Body of pancreas (tissue), 4 donors: ENCODE data around the gene IDI1. TPM values are rescaled to one million over a fixed set of nuclear protein-coding genes. Genes with fewer than 3 reads are reported as not detected.
"Not testable (repeated sequence)": the region's sequence is repeated elsewhere in the genome, so short reads cannot be mapped to it uniquely, and the experiment has no call there.

Experiments
- ATAC-seq: fragments of 150-250 bp; one replicate; pipeline ENCODE4 v1.9.1; 2016
- DNase-seq, 4 donors: peaks; one replicate each; pipeline ENCODE4 v3.0.0-alpha.2; 2019
- H3K27ac ChIP-seq, 4 donors: fragments of 200-600 bp; sonication (generic); 1 replicate in 3 of 4; 2 replicates in 1 of 4; pipeline versions ENCODE4 v1.5.1 to v1.6.1; 2016 to 2019; ENCODE audit warnings: mild to moderate bottlenecking in 1 of 4, mixed read lengths in 1 of 4, moderate library complexity in 1 of 4
- H3K27me3 ChIP-seq, 2 donors: fragments of 200-600 bp; sonication (generic); one replicate each; pipeline ENCODE4 v1.6.0; 2016; ENCODE audit warnings: mild to moderate bottlenecking in 1 of 2
- H3K36me3 ChIP-seq, 2 donors: fragments of 200-600 bp; sonication (generic); replicated peaks in 1 of 2; 2 replicates each; pipeline ENCODE4 v1.5.1; 2016; ENCODE audit warnings: low read depth in 2 of 2; ENCODE audit not compliant: insufficient read depth in 1 of 2
- H3K4me1 ChIP-seq: fragments of 200-600 bp; sonication (generic); one replicate; pipeline ENCODE4 v1.6.0; 2016
- H3K4me3 ChIP-seq, 2 donors: fragments of 200-600 bp; sonication (generic); 1 replicate in 1 of 2; 2 replicates in 1 of 2; pipeline ENCODE4 v1.5.1; 2016 to 2019
- H3K9me3 ChIP-seq, 3 donors: fragments of 200-600 bp; sonication (generic); 1 replicate in 2 of 3; 2 replicates in 1 of 3; pipeline ENCODE4 v1.5.1; 2016
- CTCF ChIP-seq, 7 experiments: fragments of 450-650 bp in 4 of 7; fragments of 200-600 bp in 3 of 7; sonication (generic) in 3 of 7; IDR thresholded peaks; one replicate each; pipeline ENCODE4 v1.5.1; 2016 to 2019; ENCODE audit warnings: antibody characterized with exemption in 7 of 7
- POLR2A ChIP-seq, 3 donors: fragments of 450-650 bp; IDR thresholded peaks; one replicate each; pipeline ENCODE4 v1.6.1; 2016; ENCODE audit warnings: antibody characterized with exemption in 3 of 3, mild to moderate bottlenecking in 2 of 3
- WGBS, 2 donors: methylation state at CpG; one replicate each; pipeline ENCODE4 v1.1.5; 2017; 5-methylcytosine and 5-hydroxymethylcytosine counted together
- intact Hi-C: fragments of 100-400 bp; cut with DNase I; formaldehyde crosslinking; loops from one replicate; pipeline ENCODE4 v1.15.1; 2023
- total RNA-seq, 2 donors: library from RNA; depleted of rRNA; stranded (reverse); fragments of >200 nt; gene quantifications; one replicate each; pipeline ENCODE4 v1.1.0, GENCODE V29; 2016

IDI1 gene
- total RNA-seq, 2 donors from 2014 or later, result 15.6 to 20.4 TPM

DNA sequence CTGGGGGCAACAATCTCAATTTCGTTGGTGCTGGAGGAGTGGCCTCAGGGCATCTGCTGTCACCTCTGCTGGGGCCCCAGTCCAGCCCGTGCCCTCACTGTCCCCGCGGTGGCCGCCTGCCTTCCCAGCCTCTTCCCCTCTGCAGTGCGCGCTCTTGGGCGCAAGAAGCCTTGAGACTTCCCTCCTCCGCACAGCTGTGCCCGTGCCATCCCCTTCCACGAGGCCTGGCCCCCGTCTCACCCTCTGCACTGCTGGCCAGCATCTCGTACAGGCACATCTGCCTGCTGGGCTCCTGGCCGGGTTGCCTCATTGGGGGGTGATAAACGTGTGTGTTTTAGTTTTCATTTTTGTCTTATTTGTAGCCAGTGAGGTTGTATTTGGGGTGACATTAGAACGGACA is 37.2 kb downstream of the IDI1 start:
- no peak for TF ChIP-seq CTCF (IDR thresholded peaks at IDR 0.05)
- TF ChIP-seq POLR2A (IDR thresholded peaks at IDR 0.05), result no peak
- peaks cover 13 to 58% of the 10 kb centered on the region in 2 donors for H3K36me3 ChIP-seq
- DNase-seq (no peak), ATAC-seq (no peak)
- 87 to 94% methylated on average over 14 to 16 of the region's 16 CpGs for WGBS, 2 donors
- no peak overlapping the region for H3K4me3 ChIP-seq
- H3K9me3 ChIP-seq, result no peaks in the 10 kb centered on the region
- H3K27ac ChIP-seq, result no peak overlapping the region
- H3K27me3 ChIP-seq, result no peaks in the 10 kb centered on the region
- H3K4me1 ChIP-seq, result no peaks in the 10 kb centered on the region
- intact Hi-C loops, result no loop called here

DNA sequence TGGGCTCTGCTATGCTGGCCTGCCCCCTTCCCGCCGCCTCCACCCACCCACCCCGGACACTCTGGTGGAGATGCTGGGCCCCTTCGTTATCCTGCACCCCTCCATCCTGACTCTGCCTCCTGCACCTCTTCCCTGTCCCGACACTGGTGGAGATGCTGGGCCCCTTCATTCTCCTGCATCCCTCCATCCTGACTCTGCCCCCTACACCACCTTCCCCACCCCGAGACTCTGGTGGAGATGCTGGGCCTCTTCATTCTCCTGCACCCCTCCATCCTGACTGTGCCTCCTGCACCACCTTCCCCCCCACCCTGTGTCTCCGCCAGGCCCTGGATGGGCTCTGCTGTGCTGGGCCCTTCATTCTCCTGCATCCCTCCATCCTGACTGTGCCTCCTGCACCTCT is 38.2 kb downstream of the IDI1 start:
- no peaks in the 10 kb centered on the region for H3K9me3 ChIP-seq
- DNase-seq, result no peak
- no peak for ATAC-seq
- no peak overlapping the region for H3K4me3 ChIP-seq
- H3K27ac ChIP-seq, result no peak overlapping the region
- intact Hi-C loops, result no loop called here
- H3K36me3 ChIP-seq, result peaks cover 13 to 58% of the 10 kb centered on the region in 2 donors
- WGBS, 2 donors, result 94 to 98% methylated on average over 7 of the region's 7 CpGs
- H3K27me3 ChIP-seq, result no peaks in the 10 kb centered on the region
- H3K4me1 ChIP-seq, result no peaks in the 10 kb centered on the region
- TF ChIP-seq CTCF (IDR thresholded peaks at IDR 0.05) (no peak), POLR2A (IDR thresholded peaks at IDR 0.05) (no peak)

- peaks cover 13 to 59% of the 10 kb centered on the region in 2 donors for H3K36me3 ChIP-seq
- H3K27me3 ChIP-seq, ATAC-seq, H3K4me1 ChIP-seq, DNase-seq, H3K9me3 ChIP-seq, intact Hi-C loops, H3K27ac ChIP-seq, H3K4me3 ChIP-seq: not testable (repeated sequence)
- 67 to 76% methylated on average over 8 of the region's 8 CpGs for WGBS, 2 donors
Observed at GRCh38 chr10:1009947-1010346, 39.0 kb downstream of the IDI1 start.

GRCh38 chr10:1009071-1009494 is 39.8 kb downstream of the IDI1 start:
- TF ChIP-seq POLR2A (IDR thresholded peaks at IDR 0.05) (no peak), CTCF (IDR thresholded peaks at IDR 0.05) (no peak)
- intact Hi-C loops, result no loop called here
- Histone ChIP-seq H3K27me3 (no peaks in the 10 kb centered on the region), H3K9me3 (no peaks in the 10 kb centered on the region), H3K36me3 (peaks cover 13 to 66% of the 10 kb centered on the region in 2 donors), H3K4me3 (no peak overlapping the region), H3K27ac (no peak overlapping the region), H3K4me1 (no peaks in the 10 kb centered on the region)
- 84 to 85% methylated on average over 4 to 9 of the region's 9 CpGs for WGBS, 2 donors
- no peak for ATAC-seq
- DNase-seq, result no peak

- Histone ChIP-seq H3K4me1 (no peaks in the 10 kb centered on the region), H3K27ac (no peak overlapping the region), H3K4me3 (no peak overlapping the region), H3K9me3 (no peaks in the 10 kb centered on the region), H3K36me3 (peaks cover 7 to 63% of the 10 kb centered on the region in 2 donors), H3K27me3 (no peaks in the 10 kb centered on the region)
- no peak for DNase-seq
- intact Hi-C loops, result no loop called here
- ATAC-seq, result no peak
- TF ChIP-seq CTCF (IDR thresholded peaks at IDR 0.05) (no peak), POLR2A (IDR thresholded peaks at IDR 0.05) (no peak)
- WGBS, 2 donors, result 86 to 90% methylated on average over 10 of the region's 10 CpGs
Observed at GRCh38 chr10:1007583-1007982, 41.3 kb downstream of the IDI1 start.
